Right ventricle myocardium inferior (tissue), 1 donor: ENCODE data around the gene SIN3B. TPM values are rescaled to one million over a fixed set of nuclear protein-coding genes. Genes with fewer than 3 reads are reported as not detected.
"Not testable (repeated sequence)": the region's sequence is repeated elsewhere in the genome, so short reads cannot be mapped to it uniquely, and the experiment has no call there.

Experiments used
- ATAC-seq: fragments of 200-7000 bp; cut with Tn5 transposase; one replicate; pipeline ENCODE4 v1.9.1; 2020; ENCODE audit warnings: mild to moderate bottlenecking, moderate library complexity
- DNase-seq: peaks from one replicate; pipeline ENCODE4 v3.0.0; 2021; ENCODE audit errors: missing footprints
- intact Hi-C: fragments of 100-400 bp; cut with DNase I; formaldehyde crosslinking; loops from one replicate; pipeline ENCODE4 v1.11.0; 2022
- long read RNA-seq: library from polyadenylated mRNA; unstranded; transcript quantifications from one replicate; pipeline ENCODE4 v2.0.0, GENCODE V29; 2021
- total RNA-seq: library from RNA; stranded (reverse); fragmentation: NEBNext Ultra II Directional; extraction: Animal tissue kit (Norgen Biotek cat#: 25700); gene quantifications from one replicate; pipeline ENCODE4 v1.2.1, GENCODE V29; 2021
- donor health status: DM: no; HTN: yes; CAD: no; lungs with severe emphysema.

SIN3B gene
- 27.8 TPM for total RNA-seq
- long read RNA-seq, full-length matches to known transcripts = 5 of 20 reads
- long read RNA-seq, partial matches to known transcripts = 11 of 20 reads
- long read RNA-seq, other reads (novel, unspliced or antisense) = 4 of 20 reads

- DNase-seq (peak; percentile 89), ATAC-seq (peak; percentile 80)
- intact Hi-C loops = loop anchor here (5.0 kb wide), 2 partner anchors 52 to 68 kb away; no protein-coding TSS in a partner anchor
Measured at GRCh38 chr19:16829010-16829821, at the start of gene SIN3B. SIN3B (plus strand) TSS chr19:16829398; CDS start chr19:16829421, 23 bp downstream.

DNA sequence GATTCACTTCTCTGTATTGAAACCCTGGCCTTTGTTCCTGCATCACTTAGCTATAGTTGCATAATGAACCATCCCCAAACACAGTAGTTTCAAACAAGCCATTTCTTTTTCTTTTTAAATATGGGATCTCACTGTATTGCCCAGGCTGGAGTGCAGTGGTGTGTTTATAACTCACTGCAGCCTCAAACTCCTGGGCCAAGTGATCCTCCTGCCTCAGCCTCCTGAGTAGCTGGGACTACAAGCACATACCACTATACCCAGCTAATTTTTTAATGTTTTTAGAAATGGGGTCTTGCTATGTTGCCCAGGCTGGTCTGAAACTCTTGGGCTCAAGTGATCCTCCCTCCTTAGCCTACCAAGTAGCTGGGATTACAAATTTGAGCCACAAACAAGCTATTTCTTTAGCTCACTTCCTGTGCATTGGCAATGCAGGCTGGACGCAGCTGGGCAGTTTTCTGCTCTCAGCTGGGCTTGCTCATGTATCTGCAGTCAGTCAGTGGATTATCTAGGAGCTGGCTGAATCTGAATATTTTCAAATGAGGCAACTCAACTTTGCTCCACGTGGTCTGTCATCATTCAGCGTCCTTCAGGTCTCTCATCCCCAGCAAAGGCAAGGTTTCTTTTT is 49.5 kb upstream of the SIN3B start:
- intact Hi-C loops = loop anchor here (5.0 to 10.0 kb wide), 2 partner anchors 48 to 505 kb away; partner anchors contain the start of genes ANKLE1 and SIN3B
- DNase-seq = no peak
- ATAC-seq = no peak

GRCh38 chr19:16782719-16783118 is 46.5 kb upstream of the SIN3B start:
- ATAC-seq (no peak), DNase-seq (no peak)
- intact Hi-C loops = no loop called here

- ATAC-seq = no peak
- DNase-seq = no peak
- intact Hi-C loops = no loop called here
Measured at GRCh38 chr19:16788479-16788878, 40.7 kb upstream of the SIN3B start.

GRCh38 chr19:16789238-16789637 is 40.0 kb upstream of the SIN3B start:
- no peak for ATAC-seq
- no peak for DNase-seq
- intact Hi-C loops = no loop called here

GRCh38 chr19:16790051-16790450 is 39.1 kb upstream of the SIN3B start:
- ATAC-seq (no peak), DNase-seq (no peak)
- intact Hi-C loops = no loop called here

- ATAC-seq = no peak
- intact Hi-C loops = no loop called here
Measured at GRCh38 chr19:16791942-16792341, 37.3 kb upstream of the SIN3B start.

GRCh38 chr19:16794456-16795441 is 34.4 kb upstream of the SIN3B start:
- no peak for ATAC-seq
- DNase-seq = no peak
- intact Hi-C loops = no loop called here

More at GRCh38 chr19:16791942-16792341, 37.3 kb upstream of the SIN3B start:
- no peak for DNase-seq

GRCh38 chr19:16795731-16796130 is 33.5 kb upstream of the SIN3B start:
- DNase-seq (no peak), ATAC-seq (no peak)
- intact Hi-C loops = no loop called here

DNA sequence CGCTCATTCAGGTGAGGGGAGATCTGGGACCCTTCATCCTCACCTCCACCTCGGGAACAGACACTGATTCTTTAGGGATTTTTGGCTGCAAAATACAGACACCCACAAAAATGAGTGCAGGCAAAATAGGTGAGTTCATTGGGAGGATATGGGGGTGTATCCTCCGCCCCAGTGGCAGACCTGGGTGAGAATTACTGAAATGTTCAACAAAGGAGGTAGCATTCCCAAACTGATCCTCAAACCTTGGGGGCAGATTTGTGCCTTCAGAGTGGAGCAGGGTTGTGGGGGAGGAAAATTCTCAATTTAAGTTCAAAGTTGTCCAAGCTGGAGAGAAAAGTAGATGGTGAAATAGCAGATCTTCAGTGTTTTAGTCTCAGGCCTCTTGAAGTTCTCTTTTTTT is 31.3 kb upstream of the SIN3B start:
- ATAC-seq (no peak), DNase-seq (no peak)
- intact Hi-C loops = no loop called here

DNA sequence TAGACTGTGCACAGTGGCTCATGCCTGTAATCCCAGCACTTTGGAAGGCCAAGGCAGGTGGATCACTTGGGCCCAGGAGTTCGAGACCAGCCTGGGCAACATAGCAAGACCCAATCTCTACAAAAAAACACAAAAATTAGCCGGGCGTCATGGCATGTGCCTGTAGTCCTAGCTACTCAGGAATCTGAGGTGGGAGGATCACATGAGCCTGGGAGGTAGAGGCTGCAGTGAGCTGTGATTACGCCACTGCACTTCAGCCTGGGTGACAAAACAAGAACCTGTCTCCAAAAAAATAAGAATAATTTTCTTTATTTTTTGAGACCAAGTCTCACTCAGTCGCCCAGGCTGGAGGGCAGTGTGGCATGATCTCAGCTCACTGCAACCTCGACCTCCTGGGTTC is 30.9 kb upstream of the SIN3B start:
- ATAC-seq, DNase-seq, intact Hi-C loops: not testable (repeated sequence)

DNA sequence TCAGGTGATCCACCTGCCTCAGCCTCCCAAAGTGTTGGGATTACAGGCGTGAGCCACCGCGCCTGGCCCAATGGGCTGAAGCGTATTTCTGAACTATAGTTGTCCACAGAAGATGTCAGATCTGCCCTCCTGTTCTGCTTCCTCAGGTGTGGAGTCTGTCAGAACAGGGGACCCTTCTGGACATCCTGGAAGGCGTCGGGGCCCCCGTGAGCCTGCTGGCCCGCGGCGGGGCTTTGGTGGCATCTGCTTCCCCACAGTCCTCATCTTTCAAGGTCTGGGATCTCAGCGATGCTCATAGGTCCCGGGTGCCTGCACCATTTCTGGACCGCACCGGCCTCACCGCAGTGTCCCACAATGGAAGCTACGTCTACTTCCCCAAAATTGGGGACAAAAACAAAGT is 29.5 kb upstream of the SIN3B start:
- DNase-seq (no peak), ATAC-seq (no peak)
- intact Hi-C loops = no loop called here

DNA sequence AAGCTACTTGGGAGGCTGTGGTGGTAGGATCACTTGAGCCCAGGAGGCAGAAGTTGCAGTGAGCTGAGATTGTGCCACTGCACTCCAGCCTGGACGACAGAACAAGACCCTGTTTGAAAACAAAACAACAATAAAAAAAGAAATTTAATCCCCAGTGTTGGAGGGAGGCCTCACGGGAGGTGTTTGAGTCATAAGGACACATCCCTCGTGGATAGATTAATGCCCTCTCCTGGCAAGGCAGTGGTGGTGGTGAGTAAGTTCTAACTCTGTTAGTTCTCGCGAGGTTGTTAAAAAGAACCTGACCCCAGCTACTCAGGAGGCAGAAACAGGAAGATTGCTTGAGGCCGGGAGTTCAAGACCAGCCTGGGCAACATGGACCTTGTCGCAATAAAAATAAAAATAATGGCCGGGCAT is 27.6 kb upstream of the SIN3B start:
- no peak for DNase-seq
- ATAC-seq = no peak
- intact Hi-C loops = no loop called here

- ATAC-seq (no peak), DNase-seq (no peak)
- intact Hi-C loops = no loop called here
Measured at GRCh38 chr19:16804176-16804575, 25.0 kb upstream of the SIN3B start.

DNA sequence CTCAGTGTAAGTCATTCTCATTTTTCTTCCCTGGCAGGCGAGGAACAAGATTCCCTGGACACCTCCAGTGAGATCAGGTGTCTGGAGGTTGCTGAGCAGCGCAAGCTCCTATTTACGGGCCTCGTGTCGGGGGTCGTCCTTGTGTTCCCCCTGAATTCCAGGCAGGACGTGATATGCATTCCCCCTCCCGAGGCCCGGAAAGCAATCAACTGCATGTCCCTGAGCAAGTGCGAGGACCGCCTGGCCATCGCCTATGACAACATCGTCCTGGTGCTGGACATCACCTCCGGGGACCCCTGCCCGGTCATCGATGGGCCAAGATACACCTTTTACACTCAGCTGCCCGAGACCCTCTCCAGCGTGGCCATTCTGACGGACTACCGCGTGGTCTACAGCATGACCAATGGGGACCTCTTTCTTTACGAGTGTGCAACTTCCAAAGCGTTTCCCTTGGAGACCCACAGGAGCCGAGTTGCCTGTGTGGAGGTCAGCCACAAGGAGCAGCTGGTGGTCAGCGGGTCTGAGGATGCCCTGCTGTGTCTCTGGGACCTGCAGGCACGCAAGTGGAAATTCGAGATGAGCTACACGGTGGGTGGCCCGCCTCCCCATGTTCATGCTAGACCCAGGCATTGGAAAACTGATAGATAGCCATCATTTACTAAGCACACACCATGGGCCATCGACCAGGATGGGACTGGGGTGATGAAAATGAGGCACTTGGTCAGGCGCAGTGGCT is 21.5 kb upstream of the SIN3B start:
- no peak for DNase-seq
- no peak for ATAC-seq
- intact Hi-C loops = no loop called here

- intact Hi-C loops = no loop called here
- ATAC-seq (no peak), DNase-seq (no peak)
Measured at GRCh38 chr19:16814526-16815100, 14.6 kb upstream of the SIN3B start.

- no peak for DNase-seq
- ATAC-seq = no peak
- intact Hi-C loops = no loop called here
Measured at GRCh38 chr19:16820056-16820455, 9.1 kb upstream of the SIN3B start.

DNA sequence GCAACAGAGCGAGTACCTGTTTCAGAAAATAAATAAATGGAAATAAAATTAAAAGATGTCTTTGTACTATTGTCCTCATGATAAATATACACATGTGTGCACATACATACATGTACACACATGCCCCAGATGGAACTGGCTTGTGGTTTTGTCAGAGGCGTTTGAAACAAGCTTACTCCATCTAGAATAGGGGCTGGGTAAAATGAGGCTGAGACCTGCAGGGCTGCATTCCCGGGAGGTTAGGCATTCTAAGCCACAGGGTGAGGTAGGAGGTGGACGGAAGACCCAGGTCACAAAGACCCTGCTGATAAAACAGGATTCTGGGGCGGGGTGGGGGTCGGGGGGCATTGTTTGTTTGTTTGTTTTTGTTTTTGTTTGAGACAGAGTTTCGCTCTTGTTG is 8.1 kb upstream of the SIN3B start:
- DNase-seq (no peak), ATAC-seq (no peak)
- intact Hi-C loops = no loop called here
